Brain microvascular endothelial cell (primary cell): ENCODE data around the gene GMDS.

Experiments used
- DNase-seq: peaks from one replicate; pipeline ENCODE4 v3.0.0-alpha.2; 2020
- H3K27ac ChIP-seq: fragments of 250-450 bp; sonication (Bioruptor Pico); 2 replicates; pipeline ENCODE4 v1.5.1; 2020; ENCODE audit warnings: mild to moderate bottlenecking, moderate library complexity
- H3K27me3 ChIP-seq: fragments of 250-450 bp; sonication (Bioruptor Pico); replicated peaks from 2 replicates; pipeline ENCODE4 v1.5.1; 2020; ENCODE audit warnings: mild to moderate bottlenecking
- H3K36me3 ChIP-seq: fragments of 250-450 bp; sonication (Bioruptor Pico); replicated peaks from 2 replicates; pipeline ENCODE4 v1.5.1; 2020; ENCODE audit warnings: mild to moderate bottlenecking
- H3K4me3 ChIP-seq: 2 replicates; pipeline ENCODE4 v1.5.1; 2011; ENCODE audit warnings: low read depth, mild to moderate bottlenecking, control low read depth, low read length, moderate library complexity
- CTCF ChIP-seq: IDR thresholded peaks from 2 replicates; pipeline ENCODE4 v1.5.1; 2011; ENCODE audit warnings: low read depth, mild to moderate bottlenecking, moderate library complexity, low read length, control low read depth, inconsistent platforms; ENCODE audit errors: missing control alignments
- in situ Hi-C: cut with HindIII; loops from 2 replicates; pipeline ENCODE4 v1.10.0; 2017; ENCODE audit warnings: low sequenced_read_pairs, low pct_ligation_motif_present

GMDS gene

GRCh38 chr6:2245103-2245876 is at the start of gene GMDS:
TSS of gene GMDS (minus strand) at chr6:2245605.
- DNase-seq = peak; percentile 65
- no peaks in the 10 kb centered on the region for H3K27me3 ChIP-seq
- peak within 1 kb of the TSS; percentile 64 for H3K27ac ChIP-seq
- H3K4me3 ChIP-seq = peak within 1 kb of the TSS; percentile 85
- H3K36me3 ChIP-seq = no peaks in the 10 kb centered on the region
- no peak for TF ChIP-seq CTCF
- in situ Hi-C loops = no loop called here

- Histone ChIP-seq H3K4me3 (no peak overlapping the region), H3K27me3 (no peaks in the 10 kb centered on the region), H3K36me3 (no peaks in the 10 kb centered on the region), H3K27ac (no peak overlapping the region)
- in situ Hi-C loops = no loop called here
- no peak for TF ChIP-seq CTCF
- no peak for DNase-seq
Measured at GRCh38 chr6:2285510-2285909, 40.1 kb upstream of the GMDS start.

- in situ Hi-C loops = no loop called here
- TF ChIP-seq CTCF = no peak
- DNase-seq = no peak
- H3K27me3 ChIP-seq = no peaks in the 10 kb centered on the region
- no peak overlapping the region for H3K4me3 ChIP-seq
- H3K36me3 ChIP-seq = no peaks in the 10 kb centered on the region
- H3K27ac ChIP-seq = no peak overlapping the region
Measured at GRCh38 chr6:2275892-2276242, 30.5 kb upstream of the GMDS start.

- no peak overlapping the region for H3K27ac ChIP-seq
- H3K4me3 ChIP-seq = no peak overlapping the region
- no peaks in the 10 kb centered on the region for H3K36me3 ChIP-seq
- DNase-seq = peak; percentile 10
- in situ Hi-C loops = no loop called here
- no peak for TF ChIP-seq CTCF
- H3K27me3 ChIP-seq = no peaks in the 10 kb centered on the region
Measured at GRCh38 chr6:2274981-2275891, 29.8 kb upstream of the GMDS start.

- H3K36me3 ChIP-seq = no peaks in the 10 kb centered on the region
- no peak overlapping the region for H3K4me3 ChIP-seq
- TF ChIP-seq CTCF = no peak
- DNase-seq = no peak
- H3K27me3 ChIP-seq = no peaks in the 10 kb centered on the region
- no peak overlapping the region for H3K27ac ChIP-seq
- in situ Hi-C loops = no loop called here
Measured at GRCh38 chr6:2272696-2273095, 27.3 kb upstream of the GMDS start.
